H7 (cell line): ENCODE results near the gene DNM3. TPM values are rescaled to one million over a fixed set of nuclear protein-coding genes. Genes with fewer than 3 reads are reported as not detected.

ENCODE experiments used
- DNase-seq: peaks from one replicate; pipeline ENCODE4 v3.0.0; 2012
- H3K27me3 ChIP-seq: 2 replicates; pipeline ENCODE4 v1.6.0; 2011; ENCODE audit warnings: mild to moderate bottlenecking, low read length; ENCODE audit not compliant: control insufficient read depth, insufficient read depth
- H3K36me3 ChIP-seq: replicated peaks from 2 replicates; pipeline ENCODE4 v1.5.1; 2011; ENCODE audit warnings: low read length; ENCODE audit not compliant: control insufficient read depth, insufficient read depth
- H3K4me3 ChIP-seq: 2 replicates; pipeline ENCODE4 v1.5.1; 2011; ENCODE audit warnings: low read depth, mild to moderate bottlenecking, control low read depth, low read length, moderate library complexity; ENCODE audit not compliant: insufficient read depth
- total RNA-seq: library from RNA; depleted of rRNA; stranded (reverse); fragments of >200 nt; shearing (Covaris generic); gene quantifications from 2 replicates; pipeline ENCODE4 v1.2.3, GENCODE V29; 2014

DNM3 gene
- total RNA-seq, 1 experiment from 2014 or later = 0.73 TPM

- Histone ChIP-seq H3K27me3 (no peaks in the 10 kb centered on the region), H3K4me3 (no peak overlapping the region), H3K36me3 (no peaks in the 10 kb centered on the region)
- no peak for DNase-seq
These were observed 480.2 kb downstream of the DNM3 start for GRCh38 chr1:172321451-172321850.

GRCh38 chr1:172322219-172323061 lies 481.1 kb downstream of the DNM3 start:
- Histone ChIP-seq H3K36me3 (no peaks in the 10 kb centered on the region), H3K27me3 (no peaks in the 10 kb centered on the region), H3K4me3 (no peak overlapping the region)
- no peak for DNase-seq

DNA sequence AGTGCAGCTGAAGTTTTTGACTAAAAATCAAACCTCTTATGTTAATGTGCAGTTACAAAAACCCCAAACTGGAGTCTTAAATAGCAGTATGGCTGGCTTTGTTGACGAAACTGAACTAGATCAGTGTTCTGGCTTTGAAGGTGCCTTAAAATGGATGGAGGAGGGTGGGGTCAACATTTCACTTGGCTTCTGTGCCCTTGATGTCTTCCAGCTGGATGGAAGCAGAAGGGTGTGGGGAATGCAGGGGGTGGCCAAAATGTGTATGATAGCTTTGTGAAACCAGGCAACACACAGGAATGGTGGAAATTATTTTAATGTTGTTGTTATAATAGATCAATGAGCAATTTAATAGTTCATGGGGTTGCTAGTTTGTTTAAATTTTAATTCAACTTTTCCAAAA lies 482.4 kb downstream of the DNM3 start:
- Histone ChIP-seq H3K36me3 (no peaks in the 10 kb centered on the region), H3K4me3 (no peak overlapping the region), H3K27me3 (no peaks in the 10 kb centered on the region)
- no peak for DNase-seq

- no peaks in the 10 kb centered on the region for H3K27me3 ChIP-seq
- DNase-seq = no peak
- no peak overlapping the region for H3K4me3 ChIP-seq
- H3K36me3 ChIP-seq = no peaks in the 10 kb centered on the region
These were observed 482.8 kb downstream of the DNM3 start for GRCh38 chr1:172324086-172324485.

- no peak for DNase-seq
- Histone ChIP-seq H3K27me3 (no peaks in the 10 kb centered on the region), H3K36me3 (no peaks in the 10 kb centered on the region), H3K4me3 (no peak overlapping the region)
These were observed 483.5 kb downstream of the DNM3 start for GRCh38 chr1:172324761-172325160.

DNA sequence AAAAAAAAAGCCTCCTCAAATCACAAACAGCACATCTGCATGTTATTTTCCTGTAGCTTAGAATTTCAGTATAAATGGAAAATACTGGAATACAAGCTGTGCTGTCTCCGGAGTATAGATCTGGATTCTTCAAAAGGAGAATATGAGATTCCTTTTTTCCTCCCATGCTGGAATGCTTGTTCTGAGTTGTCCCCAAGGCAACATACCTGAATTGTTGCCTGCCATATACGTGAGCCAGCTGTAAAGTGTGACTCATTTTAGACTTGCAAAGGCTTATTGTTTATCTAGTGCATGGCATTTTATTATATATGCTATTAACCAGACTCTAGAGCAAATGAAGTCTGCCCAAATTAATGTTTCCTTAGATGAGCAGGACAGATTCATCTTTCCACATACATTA lies 484.2 kb downstream of the DNM3 start:
- H3K4me3 ChIP-seq = no peak overlapping the region
- no peaks in the 10 kb centered on the region for H3K36me3 ChIP-seq
- no peaks in the 10 kb centered on the region for H3K27me3 ChIP-seq
- no peak for DNase-seq

DNA sequence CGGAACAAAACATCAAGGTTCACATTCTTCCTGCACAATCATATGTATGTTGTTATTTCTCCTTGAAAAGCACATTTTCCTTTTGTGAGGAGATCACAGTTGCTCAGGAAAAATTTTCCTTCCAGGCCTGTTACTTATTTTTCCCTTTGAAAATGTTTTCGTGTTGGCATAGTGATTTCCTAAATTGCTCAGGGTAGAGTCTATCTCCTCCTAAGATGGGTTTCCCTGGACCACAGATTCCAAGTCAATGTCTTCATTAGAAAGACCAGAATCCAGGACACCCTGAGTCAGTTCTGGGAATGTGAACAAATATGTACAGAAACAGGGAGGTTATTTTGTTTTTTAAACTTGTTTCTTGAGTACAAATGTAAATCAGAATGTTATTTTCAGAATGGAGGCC lies 484.8 kb downstream of the DNM3 start:
- Histone ChIP-seq H3K4me3 (no peak overlapping the region), H3K36me3 (no peaks in the 10 kb centered on the region), H3K27me3 (no peaks in the 10 kb centered on the region)
- no peak for DNase-seq

DNA sequence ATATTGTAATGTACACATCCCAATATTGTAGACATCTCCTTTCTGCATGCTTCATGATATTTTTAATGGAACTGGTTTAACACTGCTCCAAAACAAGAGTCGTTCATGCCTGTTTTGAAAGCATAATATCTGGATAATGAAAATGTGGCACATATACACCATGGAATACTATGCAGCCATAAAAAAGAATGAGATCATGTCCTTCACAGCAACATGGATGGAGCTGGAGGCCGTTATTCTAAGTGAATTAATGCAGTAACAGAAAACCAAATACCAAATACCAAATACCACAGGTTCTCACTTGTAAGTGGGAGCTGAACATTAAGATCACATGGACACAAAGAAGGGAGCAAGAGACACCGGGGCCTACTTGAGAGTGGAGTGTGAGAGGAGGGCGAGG lies 487.0 kb downstream of the DNM3 start:
- H3K27me3 ChIP-seq = no peaks in the 10 kb centered on the region
- no peak overlapping the region for H3K4me3 ChIP-seq

DNA sequence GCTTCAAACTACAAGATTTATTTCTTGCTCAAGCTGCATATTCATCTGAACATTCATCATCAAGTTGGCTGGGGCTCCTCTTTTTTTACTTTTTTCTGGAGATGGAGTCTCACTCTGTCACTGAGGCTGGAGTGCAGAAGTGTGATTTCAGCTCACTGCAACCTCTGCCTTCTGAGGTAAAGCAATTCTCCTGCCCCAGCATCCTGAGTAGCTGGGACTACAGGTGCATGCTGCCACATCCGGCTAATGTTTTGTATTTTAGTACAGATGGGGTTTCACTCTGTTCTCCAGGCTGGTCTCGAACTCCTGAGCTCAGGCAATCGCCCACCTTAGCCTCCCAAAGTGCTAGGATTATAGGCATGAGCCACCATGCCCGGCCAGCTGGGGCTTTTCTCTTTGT lies 490.9 kb downstream of the DNM3 start:
- Histone ChIP-seq H3K27me3 (no peaks in the 10 kb centered on the region), H3K36me3 (no peaks in the 10 kb centered on the region), H3K4me3 (no peak overlapping the region)
- no peak for DNase-seq

More for the DNA sequence above, 487.0 kb downstream of the DNM3 start:
- no peaks in the 10 kb centered on the region for H3K36me3 ChIP-seq
- no peak for DNase-seq

DNA sequence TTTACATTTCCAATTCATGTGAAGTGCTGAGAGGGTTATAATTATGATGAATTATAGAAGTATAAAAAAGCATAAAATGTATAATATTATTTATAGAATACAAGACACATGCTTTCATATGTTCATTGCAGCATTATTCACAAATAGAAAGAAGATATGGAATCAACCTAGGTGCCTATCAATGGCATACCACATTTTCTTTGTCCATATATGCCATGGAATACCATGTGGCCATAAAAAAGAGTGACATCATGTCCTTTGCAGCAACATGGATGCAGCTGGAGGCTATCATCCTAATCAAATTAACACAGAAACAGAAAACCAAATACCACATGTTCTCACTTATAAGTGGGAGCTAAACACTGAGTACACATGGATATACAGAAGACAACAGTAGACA lies 494.1 kb downstream of the DNM3 start:
- no peaks in the 10 kb centered on the region for H3K36me3 ChIP-seq

GRCh38 chr1:172338295-172338735 lies 497.0 kb downstream of the DNM3 start:
- Histone ChIP-seq H3K27me3 (no peaks in the 10 kb centered on the region), H3K36me3 (no peaks in the 10 kb centered on the region), H3K4me3 (no peak overlapping the region)
- no peak for DNase-seq

More for the DNA sequence above, 494.1 kb downstream of the DNM3 start:
- H3K27me3 ChIP-seq = no peaks in the 10 kb centered on the region
- H3K4me3 ChIP-seq = no peak overlapping the region
- DNase-seq = no peak

DNA sequence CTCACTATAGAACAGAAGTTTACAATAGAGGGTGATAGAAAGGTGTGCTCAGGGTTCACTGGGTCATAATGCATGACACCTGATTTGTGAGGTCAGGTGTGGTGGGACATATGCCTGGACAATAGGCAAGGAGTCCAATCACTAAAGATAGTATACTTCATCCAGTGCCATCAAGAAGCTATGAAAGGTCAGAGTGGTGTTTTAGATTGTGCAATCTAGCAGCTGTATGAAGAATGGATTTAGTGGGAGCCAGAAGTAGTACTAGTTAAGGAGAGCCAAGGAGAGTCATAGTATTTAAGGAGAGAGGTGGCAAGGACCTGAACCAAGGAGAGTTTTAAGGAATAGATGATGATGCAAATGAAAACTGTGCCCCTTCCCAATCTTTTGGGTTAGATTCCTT lies 498.5 kb downstream of the DNM3 start:
- H3K36me3 ChIP-seq = no peaks in the 10 kb centered on the region
- H3K27me3 ChIP-seq = no peaks in the 10 kb centered on the region
- no peak for DNase-seq
- H3K4me3 ChIP-seq = no peak overlapping the region

GRCh38 chr1:172340520-172340919 lies 499.2 kb downstream of the DNM3 start:
- H3K4me3 ChIP-seq = no peak overlapping the region
- DNase-seq = no peak
- no peaks in the 10 kb centered on the region for H3K27me3 ChIP-seq
- no peaks in the 10 kb centered on the region for H3K36me3 ChIP-seq

DNA sequence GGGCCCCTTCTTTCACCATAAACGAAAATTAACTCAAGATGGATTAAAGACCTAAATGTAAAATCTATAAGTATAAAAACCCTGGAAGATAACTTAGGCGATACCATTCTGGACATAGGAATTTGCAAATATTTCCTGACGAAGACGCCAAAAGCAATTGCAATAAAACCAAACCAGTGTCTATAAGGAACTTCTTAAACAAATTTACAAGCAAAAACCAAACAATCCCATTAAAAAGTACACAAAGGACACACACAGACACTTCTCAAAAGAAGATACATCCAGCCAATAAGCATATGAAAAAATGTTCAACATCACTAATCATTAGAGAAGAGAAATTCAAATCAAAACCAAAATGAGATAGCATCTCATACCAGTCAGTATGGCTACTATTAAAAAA lies 500.4 kb downstream of the DNM3 start:
- no peaks in the 10 kb centered on the region for H3K36me3 ChIP-seq
- H3K4me3 ChIP-seq = no peak overlapping the region
- H3K27me3 ChIP-seq = no peaks in the 10 kb centered on the region
- DNase-seq = no peak

DNA sequence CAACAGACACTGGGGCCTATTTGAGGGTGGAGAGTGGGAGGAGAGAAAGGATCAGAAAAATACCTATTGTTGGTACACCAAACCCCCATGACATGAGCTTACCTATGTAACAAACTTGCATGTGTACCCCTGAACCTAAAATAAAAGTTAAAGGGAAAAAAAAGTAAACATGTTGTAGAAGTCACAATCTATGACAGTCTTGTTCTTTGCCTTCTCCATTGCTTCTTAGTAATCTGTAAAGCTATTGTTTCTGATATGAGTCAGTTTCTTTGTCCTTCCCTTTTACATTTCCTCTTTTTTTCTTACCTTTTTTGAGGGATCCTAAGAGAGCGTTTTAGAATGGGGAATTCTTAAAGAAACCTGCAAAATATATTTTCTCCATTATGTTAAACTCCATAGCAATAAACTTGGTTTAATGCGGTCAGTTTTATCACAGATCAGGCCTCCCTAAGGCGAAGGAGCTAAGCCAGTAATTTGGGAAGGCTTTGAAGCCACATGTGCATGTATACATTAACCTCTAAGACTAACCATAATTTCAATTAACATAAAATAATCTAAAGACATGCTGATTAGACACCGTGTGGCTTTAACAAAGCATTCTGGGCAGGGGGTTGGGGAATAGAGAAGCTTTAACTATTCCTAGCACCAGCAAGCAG lies 501.4 kb downstream of the DNM3 start:
- H3K4me3 ChIP-seq = no peak overlapping the region
- no peak for DNase-seq
- H3K36me3 ChIP-seq = no peaks in the 10 kb centered on the region
- H3K27me3 ChIP-seq = no peaks in the 10 kb centered on the region
